IPS DF 4.7 (cell line): ENCODE results near the gene PJVK.
A peak's percentile ranks its signal among the peaks of the same experiment; 100 is the strongest.
"Not testable (repeated sequence)": the region's sequence is repeated elsewhere in the genome, so short reads cannot be mapped to it uniquely, and the experiment has no call there.

Experiments used
- DNase-seq: peaks from one replicate; pipeline ENCODE4 v3.0.0-alpha.2; 2013; ENCODE audit warnings: low spot score; ENCODE audit errors: extremely low read depth

PJVK gene

GRCh38 chr2:178450774-178451525 is at the start of gene PJVK, which contains the start of gene PRKRA:
Gene PJVK (plus strand): TSS chr2:178451378. CDS start chr2:178453410, 2,032 bp downstream.
Gene PRKRA (minus strand): TSS chr2:178451175. CDS start chr2:178451030, 145 bp downstream.
- DNase-seq, result no peak

- DNase-seq, result no peak
Measured at GRCh38 chr2:178401994-178402437, 49.2 kb upstream of the PJVK start.

GRCh38 chr2:178403671-178404306 is 47.4 kb upstream of the PJVK start:
- no peak for DNase-seq

GRCh38 chr2:178404368-178404767 is 46.8 kb upstream of the PJVK start:
- DNase-seq, result no peak

- DNase-seq, result no peak
Measured at GRCh38 chr2:178409261-178409660, 41.9 kb upstream of the PJVK start.

- no peak for DNase-seq
Measured at GRCh38 chr2:178412047-178412446, 39.1 kb upstream of the PJVK start.

GRCh38 chr2:178412453-178412852 is 38.7 kb upstream of the PJVK start:
- DNase-seq, result not testable (repeated sequence)

- DNase-seq, result peak; percentile 53
Measured at GRCh38 chr2:178413472-178414265, 37.5 kb upstream of the PJVK start.

- peak; percentile 78 for DNase-seq
Measured at GRCh38 chr2:178414266-178415247, 36.6 kb upstream of the PJVK start.

- no peak for DNase-seq
Measured at GRCh38 chr2:178415979-178416378, 35.2 kb upstream of the PJVK start.

- no peak for DNase-seq
Measured at GRCh38 chr2:178417916-178418315, 33.3 kb upstream of the PJVK start.

- no peak for DNase-seq
Measured at GRCh38 chr2:178418426-178418825, 32.8 kb upstream of the PJVK start.

GRCh38 chr2:178419123-178419522 is 32.1 kb upstream of the PJVK start:
- no peak for DNase-seq

- DNase-seq, result no peak
Measured at GRCh38 chr2:178420463-178420999, 30.6 kb upstream of the PJVK start.

GRCh38 chr2:178422097-178422496 is 29.1 kb upstream of the PJVK start:
- DNase-seq, result no peak

- not testable (repeated sequence) for DNase-seq
Measured at GRCh38 chr2:178423746-178424145, 27.4 kb upstream of the PJVK start.

- no peak for DNase-seq
Measured at GRCh38 chr2:178425255-178425827, 25.8 kb upstream of the PJVK start.

GRCh38 chr2:178426388-178426787 is 24.8 kb upstream of the PJVK start:
- no peak for DNase-seq

GRCh38 chr2:178427458-178427857 is 23.7 kb upstream of the PJVK start:
- DNase-seq, result no peak

- no peak for DNase-seq
Measured at GRCh38 chr2:178428396-178428806, 22.8 kb upstream of the PJVK start.
